ENCODE measurements around the gene NEBL.

NEBL gene

DNA sequence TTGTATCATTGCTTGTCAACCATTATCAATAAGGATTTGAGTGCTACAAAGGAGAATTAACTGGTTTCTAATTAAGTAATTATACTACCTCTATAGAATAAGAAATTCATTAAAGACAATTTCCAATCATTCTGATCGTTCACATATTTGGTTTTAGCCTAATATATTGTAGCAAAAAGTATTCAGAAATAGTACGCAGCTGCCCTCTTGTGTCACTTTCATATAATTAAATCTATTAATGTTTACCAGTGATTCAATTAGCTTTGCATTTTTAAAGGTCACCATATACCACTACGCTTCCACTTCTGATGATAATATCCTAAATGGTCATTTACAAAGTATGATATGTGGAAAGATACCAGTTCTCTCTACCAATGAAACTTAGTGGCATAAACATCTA lies 128.3 kb downstream of the NEBL start:
- TF ChIP-seq, protein P1, sequence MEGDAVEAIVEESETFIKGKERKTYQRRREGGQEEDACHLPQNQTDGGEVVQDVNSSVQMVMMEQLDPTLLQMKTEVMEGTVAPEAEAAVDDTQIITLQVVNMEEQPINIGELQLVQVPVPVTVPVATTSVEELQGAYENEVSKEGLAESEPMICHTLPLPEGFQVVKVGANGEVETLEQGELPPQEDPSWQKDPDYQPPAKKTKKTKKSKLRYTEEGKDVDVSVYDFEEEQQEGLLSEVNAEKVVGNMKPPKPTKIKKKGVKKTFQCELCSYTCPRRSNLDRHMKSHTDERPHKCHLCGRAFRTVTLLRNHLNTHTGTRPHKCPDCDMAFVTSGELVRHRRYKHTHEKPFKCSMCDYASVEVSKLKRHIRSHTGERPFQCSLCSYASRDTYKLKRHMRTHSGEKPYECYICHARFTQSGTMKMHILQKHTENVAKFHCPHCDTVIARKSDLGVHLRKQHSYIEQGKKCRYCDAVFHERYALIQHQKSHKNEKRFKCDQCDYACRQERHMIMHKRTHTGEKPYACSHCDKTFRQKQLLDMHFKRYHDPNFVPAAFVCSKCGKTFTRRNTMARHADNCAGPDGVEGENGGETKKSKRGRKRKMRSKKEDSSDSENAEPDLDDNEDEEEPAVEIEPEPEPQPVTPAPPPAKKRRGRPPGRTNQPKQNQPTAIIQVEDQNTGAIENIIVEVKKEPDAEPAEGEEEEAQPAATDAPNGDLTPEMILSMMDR (IDR thresholded peaks at IDR 0.05; ENCODE audit: extremely low read depth, missing control alignments) = no peak
- no peak for DNase-seq (ENCODE audit: low spot score)

DNA sequence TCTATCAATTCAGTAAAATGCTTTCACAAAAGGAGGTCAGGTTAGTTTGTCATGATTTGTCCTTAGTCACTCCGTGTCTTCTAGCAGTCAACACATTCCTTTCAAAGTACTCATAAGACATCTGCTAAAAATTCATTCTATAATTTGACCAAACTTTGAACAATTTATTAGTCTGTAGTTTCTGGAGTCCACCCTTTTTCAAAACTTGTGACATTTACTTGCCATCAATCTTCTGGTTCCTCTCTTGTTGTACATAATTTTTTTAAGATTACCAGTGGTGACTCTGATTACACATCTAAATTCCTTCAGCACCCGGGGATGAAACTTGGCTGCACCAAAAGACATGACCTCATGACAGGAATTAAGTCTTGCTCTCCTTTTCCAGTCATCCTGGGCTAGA lies 130.1 kb downstream of the NEBL start:
- DNase-seq (ENCODE audit: low spot score) = no peak
- TF ChIP-seq, protein P1 (IDR thresholded peaks at IDR 0.05; ENCODE audit: extremely low read depth, missing control alignments) = no peak

DNA sequence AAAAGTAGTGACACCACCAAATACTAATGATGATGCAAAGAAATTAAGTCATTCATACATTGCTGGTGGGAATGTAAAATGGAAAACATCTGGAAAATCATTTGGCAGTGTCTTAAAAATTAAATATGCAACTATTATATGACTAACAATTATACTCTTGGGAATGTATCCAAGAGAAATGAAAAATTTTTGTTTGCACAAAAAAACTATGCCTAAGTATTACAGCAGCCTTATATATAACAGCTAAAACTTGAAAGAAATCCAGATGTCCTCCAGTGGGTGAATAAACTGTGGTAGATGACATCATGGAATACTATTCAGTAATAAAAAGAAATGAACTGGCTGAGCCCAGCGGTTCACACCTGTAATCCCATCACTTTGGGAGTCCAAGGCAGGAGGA lies 132.0 kb downstream of the NEBL start:
- DNase-seq (ENCODE audit: low spot score) = no peak
- TF ChIP-seq, protein P1 (IDR thresholded peaks at IDR 0.05; ENCODE audit: extremely low read depth, missing control alignments) = no peak

DNA sequence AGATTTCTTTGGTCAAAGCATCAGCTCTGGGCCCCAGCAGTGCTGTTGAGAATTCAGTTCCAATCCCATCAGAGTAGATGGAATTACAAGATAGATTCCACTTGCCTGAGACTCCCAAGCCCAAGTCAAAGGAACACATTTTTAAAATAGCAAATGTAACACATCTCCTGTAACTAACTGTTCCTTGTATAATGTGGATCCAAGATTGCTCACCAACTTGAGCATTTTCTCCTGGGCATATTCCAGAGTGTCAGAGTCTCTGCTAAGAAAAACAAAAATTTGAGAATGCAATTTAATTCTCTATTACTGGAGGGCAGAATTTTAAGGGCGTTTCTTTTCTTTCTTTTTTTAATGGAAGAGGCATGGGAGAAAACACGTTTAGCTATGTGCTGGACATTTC lies 136.7 kb downstream of the NEBL start:
- TF ChIP-seq, protein P1 (IDR thresholded peaks at IDR 0.05; ENCODE audit: extremely low read depth, missing control alignments) = no peak
- no peak for DNase-seq (ENCODE audit: low spot score)

DNA sequence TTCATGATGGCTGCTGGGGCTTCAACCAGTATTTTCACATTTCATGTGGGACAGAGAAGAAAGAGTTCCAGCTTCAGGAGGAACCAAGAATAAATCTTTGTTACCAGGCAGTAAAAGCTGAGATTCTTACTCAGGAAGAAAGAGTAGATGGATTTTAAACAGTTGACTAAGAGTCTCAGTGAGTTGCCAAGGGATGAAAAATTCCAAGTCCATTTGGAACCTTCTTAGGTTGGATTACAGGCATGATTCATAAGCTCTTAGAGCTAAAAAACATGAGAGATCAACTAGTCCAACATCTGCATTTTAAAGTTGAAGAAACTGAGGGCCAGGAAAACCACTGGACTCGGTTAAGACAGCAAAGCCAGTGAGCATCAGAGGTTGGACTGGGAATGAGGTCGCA lies 148.6 kb downstream of the NEBL start:
- TF ChIP-seq, protein P1 (IDR thresholded peaks at IDR 0.05; ENCODE audit: extremely low read depth, missing control alignments) = no peak
- no peak for DNase-seq (ENCODE audit: low spot score)

DNA sequence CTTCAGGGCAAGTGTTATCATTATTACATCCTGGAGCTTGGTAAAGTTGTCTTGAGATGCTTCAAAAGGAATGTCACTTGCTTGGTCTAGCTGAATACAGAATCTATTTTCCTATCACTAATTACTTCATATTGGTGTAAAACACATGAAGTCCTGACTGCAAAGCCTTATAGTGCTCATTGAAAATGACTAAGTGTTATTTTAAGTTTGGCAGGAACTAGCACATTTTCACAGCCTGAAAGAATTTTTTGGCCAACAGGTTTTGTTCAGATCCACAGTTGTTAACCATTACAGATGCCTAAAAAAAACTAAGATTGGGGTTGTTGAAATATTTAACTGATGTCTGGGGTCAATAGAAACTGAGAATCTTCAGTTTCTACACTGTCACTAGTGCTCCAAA lies 149.3 kb downstream of the NEBL start:
- TF ChIP-seq, protein P1 (IDR thresholded peaks at IDR 0.05; ENCODE audit: extremely low read depth, missing control alignments) = no peak
- no peak for DNase-seq (ENCODE audit: low spot score)

DNA sequence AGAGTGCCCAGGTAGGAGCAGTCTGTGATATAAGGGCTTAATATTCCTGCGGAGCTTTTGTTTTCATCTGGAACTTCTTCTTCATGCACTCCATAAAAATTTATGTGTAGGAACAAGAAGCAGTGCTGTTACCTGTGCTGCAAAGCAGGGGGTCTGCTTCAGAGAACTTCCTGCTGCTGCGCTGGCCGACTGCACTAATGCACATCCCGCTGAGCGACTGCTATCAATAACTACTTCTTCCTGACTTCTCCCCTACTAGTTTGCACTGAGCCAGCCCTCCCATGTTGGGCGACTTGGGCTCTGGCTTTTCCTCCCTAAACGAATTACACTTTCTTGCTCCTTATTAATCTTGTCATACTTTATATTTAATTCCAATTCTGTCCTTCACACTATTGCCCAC lies 150.3 kb downstream of the NEBL start:
- TF ChIP-seq, protein P1 (IDR thresholded peaks at IDR 0.05; ENCODE audit: extremely low read depth, missing control alignments) = no peak
- DNase-seq (ENCODE audit: low spot score) = no peak

Measured in GM20000 (cell line).